ENCODE data around the gene PLXNA3. TPM values are rescaled to one million over a fixed set of nuclear protein-coding genes. Genes with fewer than 3 reads are reported as not detected.

Gene PLXNA3
- total RNA-seq, 1 experiment from 2014 or later: 89.3 TPM

- Histone ChIP-seq H4K20me1 (ENCODE audit: insufficient read depth) (no peaks in the 10 kb centered on the region), H3K4me3 (replicated peaks in 1 of 2; ENCODE audit: low read depth in 1 of 2, low read length in 2 of 2) (no peak overlapping the region), H3K79me2 (ENCODE audit: insufficient read depth, low read length) (no peaks in the 10 kb centered on the region), H3K9me2 (ENCODE audit: insufficient read depth) (no peaks in the 10 kb centered on the region), H3K4me2 (ENCODE audit: low read length) (no peak overlapping the region), H3K9ac (ENCODE audit: low read length) (no peak overlapping the region), H3K27ac (ENCODE audit: low read depth, low read length) (no peak overlapping the region), H3K4me1 (ENCODE audit: control insufficient read depth in 1 of 2, insufficient read depth in 2 of 2, low read length in 2 of 2) (no peaks in the 10 kb centered on the region), H3K27me3 (ENCODE audit: insufficient read depth, low read length) (no peaks in the 10 kb centered on the region), H3K9me3 (ENCODE audit: control insufficient read depth in 1 of 2, insufficient read depth in 1 of 2, low read depth in 1 of 2, low read length in 2 of 2) (no peaks in the 10 kb centered on the region), H3K36me3 (ENCODE audit: control insufficient read depth in 1 of 2, insufficient read depth in 2 of 2, low read length in 2 of 2) (no peaks in the 10 kb centered on the region), H2AFZ (ENCODE audit: low read depth, low read length, poor library complexity, severe bottlenecking) (no peak overlapping the region)
- TF ChIP-seq YY1 (IDR thresholded peaks at IDR 0.05; ENCODE audit: extremely low read depth, insufficient replicate concordance, low read depth, low read length) (no peak), SRF (IDR thresholded peaks at IDR 0.05; ENCODE audit: low read depth) (no peak), ELF1 (IDR thresholded peaks at IDR 0.05; ENCODE audit: borderline replicate concordance, low read depth) (no peak), CBX3 (IDR thresholded peaks at IDR 0.05; ENCODE audit: low read depth) (no peak), EZH2phosphoT487 (IDR thresholded peaks at IDR 0.05; ENCODE audit: borderline replicate concordance) (no peak), EGR1 (IDR thresholded peaks at IDR 0.05; ENCODE audit: low read depth) (no peak), CEBPB (IDR thresholded peaks at IDR 0.05; ENCODE audit: low read depth) (no peak), POLR2A (IDR thresholded peaks at IDR 0.05; ENCODE audit: borderline replicate concordance, extremely low read depth, insufficient read depth, insufficient read length) (no peak), ZFX (IDR thresholded peaks at IDR 0.05) (no peak), SP1 (IDR thresholded peaks at IDR 0.05; ENCODE audit: low read depth) (no peak), CTCF (IDR thresholded peaks at IDR 0.05 in 2 of 3, conservative IDR thresholded peaks at IDR 0.05 in 1 of 3; ENCODE audit: borderline replicate concordance in 1 of 3, insufficient read depth in 1 of 3, low read depth in 2 of 3, low read length in 2 of 3) (no peak), EZH2 (IDR thresholded peaks at IDR 0.05) (no peak), ZNF274 (IDR thresholded peaks at IDR 0.05; ENCODE audit: low read depth, low read length) (no peak), RAD21 (IDR thresholded peaks at IDR 0.05; ENCODE audit: low read depth) (no peak)
- ChIA-PET RAD21 (ENCODE audit: low non-redundant PET in 1 of 2, low total read pairs in 2 of 2, uncharacterized antibody in 2 of 2, unreplicated experiment in 2 of 2) (no interaction called here), CTCF (no interaction called here), POLR2A (no interaction called here)
- intact Hi-C loops (cut with micrococcal nuclease): no loop called here
- DNase-seq (ENCODE audit: low read depth, low spot score) (no peak), ATAC-seq (no peak)
- BruUV-seq (replicated peaks): no TSS peak
Measured at GRCh38 chrX:154419688-154420401, 38.2 kb upstream of the PLXNA3 start.
